GM12873 (cell line): ENCODE measurements around the gene MAML2.

ENCODE experiments used
- CTCF ChIP-seq: IDR thresholded peaks from 2 replicates; pipeline ENCODE4 v1.5.1; 2012; ENCODE audit warnings: low read depth, mild to moderate bottlenecking, moderate library complexity, low read length, control low read depth; ENCODE audit not compliant: insufficient read depth; ENCODE audit errors: missing control alignments

MAML2 gene

DNA sequence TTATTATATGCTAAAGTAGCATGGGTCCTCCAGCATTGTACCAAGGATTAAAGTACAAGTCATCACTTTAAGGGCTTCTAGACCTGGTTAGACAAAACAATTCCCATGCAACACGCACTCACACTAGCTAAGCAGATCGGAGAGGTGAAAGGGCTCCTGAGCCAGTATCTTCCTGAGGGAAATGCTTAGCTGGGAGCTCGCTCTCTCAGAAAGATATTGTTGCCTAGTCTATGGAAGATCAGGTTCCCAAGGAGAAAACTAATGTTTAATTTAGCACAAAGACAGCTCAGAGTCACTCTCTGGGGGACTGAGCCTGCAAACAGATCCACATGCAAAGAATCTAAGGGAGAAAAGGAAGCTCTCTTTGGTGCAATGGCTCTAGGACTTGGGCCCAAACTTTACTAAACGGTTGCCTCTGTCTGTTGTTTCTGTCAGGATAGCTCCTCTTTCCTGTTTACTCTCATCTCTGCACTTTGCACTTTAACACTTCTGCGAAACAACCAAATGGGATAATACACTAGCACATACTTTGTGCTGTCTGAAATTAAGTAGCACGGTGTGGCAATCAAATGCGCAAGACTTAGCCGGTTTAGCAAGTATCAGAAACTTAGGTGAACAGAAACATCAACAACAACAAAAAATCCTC is 10.7 kb downstream of the MAML2 start:
- no peak for TF ChIP-seq CTCF

- TF ChIP-seq CTCF, result no peak
Observed at GRCh38 chr11:96331699-96332116, 11.3 kb downstream of the MAML2 start.

DNA sequence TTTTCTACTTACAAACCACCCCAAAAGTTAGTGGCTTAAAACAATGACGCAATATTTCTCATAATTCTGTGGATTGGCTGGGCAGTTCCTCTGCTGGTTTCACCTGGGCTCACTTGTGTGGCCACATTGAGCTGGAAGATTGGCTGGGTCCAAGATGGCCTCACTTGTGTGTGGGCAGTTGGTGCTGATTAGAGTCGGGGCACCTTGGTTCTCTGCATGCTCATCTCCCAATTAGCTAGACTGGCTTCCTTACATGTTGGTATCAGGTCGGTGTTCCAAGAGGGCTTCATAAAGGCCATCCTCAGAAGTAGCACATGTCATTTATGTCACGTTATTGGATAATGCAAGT is 12.5 kb downstream of the MAML2 start:
- no peak for TF ChIP-seq CTCF

GRCh38 chr11:96329855-96330510 is 13.0 kb downstream of the MAML2 start:
- no peak for TF ChIP-seq CTCF

- TF ChIP-seq CTCF, result no peak
Observed at GRCh38 chr11:96329419-96329818, 13.6 kb downstream of the MAML2 start.

DNA sequence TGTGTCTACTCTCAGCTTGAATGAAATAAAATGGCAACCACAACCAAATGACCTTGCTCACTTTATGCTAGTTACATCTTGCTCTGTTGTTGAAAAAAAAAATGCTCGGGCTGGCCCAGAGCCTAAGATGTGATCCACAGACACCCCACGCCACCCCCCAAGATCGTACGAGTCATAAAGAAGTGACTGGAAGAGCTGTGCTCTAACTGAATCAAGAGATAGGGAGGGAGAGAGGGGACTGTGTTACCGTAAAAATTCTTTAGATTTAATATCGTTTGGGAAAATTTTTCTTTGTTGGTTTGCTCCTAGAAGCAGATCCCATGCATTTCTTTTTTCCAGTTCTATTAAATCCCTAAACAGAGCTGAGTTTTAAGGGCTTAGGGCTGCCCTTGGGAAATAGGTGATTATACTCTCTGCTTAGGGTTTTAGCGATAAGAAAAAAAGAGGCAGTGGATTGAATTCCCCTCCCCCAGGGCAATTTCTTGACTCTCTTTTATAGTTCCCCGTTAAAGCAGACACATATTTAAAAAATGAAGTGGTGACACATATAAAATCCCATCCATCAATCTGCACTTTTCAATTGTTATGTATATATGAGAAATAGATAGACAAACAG is 14.5 kb downstream of the MAML2 start:
- no peak for TF ChIP-seq CTCF

GRCh38 chr11:96326959-96327358 is 16.0 kb downstream of the MAML2 start:
- TF ChIP-seq CTCF, result no peak
